ENCODE measurements around the gene YES1. TPM values are rescaled to one million over a fixed set of nuclear protein-coding genes. Genes with fewer than 3 reads are reported as not detected.

Gene YES1
- total and polyA plus RNA-seq, 2 of the 13 experiments (the other 11 are each of a cell fraction or from before 2014, with no cell fraction given): 17.2 to 70.8 TPM

DNA sequence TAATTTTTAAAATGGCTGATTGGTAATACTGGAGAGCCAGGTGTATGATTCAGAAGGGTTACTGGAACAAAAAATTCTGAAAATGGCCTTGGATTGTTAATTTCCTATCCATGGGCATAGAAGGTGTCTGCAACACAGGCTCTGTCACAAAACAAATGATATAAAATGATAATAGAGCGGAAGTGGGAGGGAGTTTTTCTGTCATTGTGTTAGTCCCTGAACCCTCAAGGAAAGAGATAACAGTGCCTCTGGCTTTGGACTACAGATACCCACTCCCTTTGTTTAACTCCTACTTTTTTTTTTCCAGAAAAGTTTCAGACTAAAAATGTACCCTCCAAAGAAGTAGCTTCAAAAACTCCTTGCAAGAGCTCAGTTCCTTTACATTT is 28.0 kb upstream of the YES1 start (continued):
- TF ChIP-seq, protein P1, sequence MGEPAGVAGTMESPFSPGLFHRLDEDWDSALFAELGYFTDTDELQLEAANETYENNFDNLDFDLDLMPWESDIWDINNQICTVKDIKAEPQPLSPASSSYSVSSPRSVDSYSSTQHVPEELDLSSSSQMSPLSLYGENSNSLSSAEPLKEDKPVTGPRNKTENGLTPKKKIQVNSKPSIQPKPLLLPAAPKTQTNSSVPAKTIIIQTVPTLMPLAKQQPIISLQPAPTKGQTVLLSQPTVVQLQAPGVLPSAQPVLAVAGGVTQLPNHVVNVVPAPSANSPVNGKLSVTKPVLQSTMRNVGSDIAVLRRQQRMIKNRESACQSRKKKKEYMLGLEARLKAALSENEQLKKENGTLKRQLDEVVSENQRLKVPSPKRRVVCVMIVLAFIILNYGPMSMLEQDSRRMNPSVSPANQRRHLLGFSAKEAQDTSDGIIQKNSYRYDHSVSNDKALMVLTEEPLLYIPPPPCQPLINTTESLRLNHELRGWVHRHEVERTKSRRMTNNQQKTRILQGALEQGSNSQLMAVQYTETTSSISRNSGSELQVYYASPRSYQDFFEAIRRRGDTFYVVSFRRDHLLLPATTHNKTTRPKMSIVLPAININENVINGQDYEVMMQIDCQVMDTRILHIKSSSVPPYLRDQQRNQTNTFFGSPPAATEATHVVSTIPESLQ (CRISPR knock-in tag; conservative IDR thresholded peaks at IDR 0.05): no peak

DNA sequence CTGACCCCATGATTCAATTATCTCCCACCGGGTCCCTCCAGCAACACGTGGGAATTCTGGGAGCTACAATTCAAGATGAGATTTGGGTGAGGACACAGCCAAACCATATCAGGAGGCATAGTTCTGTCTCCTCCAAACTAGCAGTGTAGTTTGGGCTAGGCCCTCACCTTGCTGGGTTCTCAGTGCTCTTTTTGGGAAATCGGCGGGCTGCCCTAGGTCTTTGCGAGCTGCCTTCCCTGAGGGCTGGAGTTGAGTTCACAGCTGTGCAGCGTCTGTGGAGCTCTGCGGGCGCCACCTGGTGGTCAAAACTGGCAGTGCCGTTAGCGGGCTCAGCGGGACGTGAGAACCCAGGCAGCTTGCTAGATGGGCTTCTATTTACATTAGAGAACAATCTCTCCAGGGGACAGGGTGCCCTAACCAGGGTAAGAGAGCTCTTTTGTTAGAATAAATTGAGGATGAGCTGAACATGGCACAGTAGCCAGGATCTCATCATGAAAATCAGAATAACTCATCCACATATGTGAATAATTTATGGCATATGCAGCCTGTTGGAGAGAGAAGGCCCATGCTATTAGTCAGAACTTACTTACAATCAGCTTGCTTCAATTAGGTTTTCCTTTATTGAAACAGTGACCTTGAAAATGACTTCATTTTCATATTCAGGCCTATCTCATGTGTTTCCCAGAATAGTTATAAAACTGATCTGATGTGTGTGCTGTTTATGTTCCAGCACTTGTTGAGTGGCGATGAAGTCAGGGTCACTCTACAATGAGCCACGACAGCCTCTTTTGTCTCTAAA is 27.4 kb upstream of the YES1 start:
- peak overlapping the region; percentile 25; the same call in 1 of the 2 replicates for H3K9ac ChIP-seq (ENCODE audit: insufficient read depth, low read depth, low read length)
- H4K20me1 ChIP-seq (ENCODE audit: insufficient read depth, low read length): no peaks in the 10 kb centered on the region
- ChIA-PET POLR2A (interaction anchor here (0.9 to 1.3 kb wide), 3 partner anchors 9 to 127 kb away, joined by 4 to 8 read pairs (median 5); no protein-coding TSS in a partner anchor), CTCF (ENCODE audit: low intra/inter-chr PET ratio, low total read pairs) (interaction anchor here (0.9 to 2.2 kb wide), 4 partner anchors 95 to 215 kb away, joined by 3 to 34 read pairs (median 6); partner anchors contain the start of gene ENOSF1)
- no peak overlapping the region for H3K27ac ChIP-seq (ENCODE audit: extremely low read length, insufficient read depth, low read length)
- H3K36me3 ChIP-seq (replicated peaks in 1 of 2; ENCODE audit: control insufficient read depth in 1 of 2, insufficient read depth in 2 of 2, low read length in 2 of 2): no peaks in the 10 kb centered on the region
- no peaks in the 10 kb centered on the region for H3K79me2 ChIP-seq (ENCODE audit: insufficient read depth, low read length)
- H3K4me2 ChIP-seq (ENCODE audit: low read depth, low read length): peak overlapping the region; percentile 90
- H3K4me3 ChIP-seq (replicated peaks in 1 of 3; ENCODE audit: insufficient read depth in 1 of 3, low read depth in 2 of 3, low read length in 3 of 3): peak overlapping the region; percentile 44 to 58 (median 46); a peak in 5 of 6 replicates
- no TSS peak for BruUV-seq (replicated peaks)
- H3K4me1 ChIP-seq (ENCODE audit: insufficient read depth, low read length): peaks cover 54% of the 10 kb centered on the region
- intact Hi-C loops (cut with micrococcal nuclease; ENCODE audit: unreplicated experiment): loop anchor here (10.0 kb wide), 1 partner anchor 185 kb away; the partner anchor contains the start of gene TYMS
- DNase-seq (ENCODE audit: low spot score) (peak; percentile 69), ATAC-seq (peak; percentile 96), FAIRE-seq (peak; percentile 65)
- WGBS (ENCODE audit: low lambda C conversion rate): 33% methylated on average over 3 of the region's 14 CpGs
- peak overlapping the region; percentile 71 for H2AFZ ChIP-seq (ENCODE audit: low read length)
- no peaks in the 10 kb centered on the region for H3K9me3 ChIP-seq (ENCODE audit: low read length)
- in situ Hi-C loops (cut with HindIII; ENCODE audit: extremely low pct_ligation_motif_present, low pct_unique_long_range_greater_than_20kb): loop anchor here (25.0 kb wide), 1 partner anchor 227 kb away; no protein-coding TSS in a partner anchor
- H3K27me3 ChIP-seq (ENCODE audit: control insufficient read depth in 1 of 2, insufficient read depth in 2 of 2, low read length in 2 of 2): 0 out of 5 replicates have a peak, but pooled peaks cover 0 to 3% of the 10 kb centered on the region in 2 experiments
- TF ChIP-seq, protein P2, sequence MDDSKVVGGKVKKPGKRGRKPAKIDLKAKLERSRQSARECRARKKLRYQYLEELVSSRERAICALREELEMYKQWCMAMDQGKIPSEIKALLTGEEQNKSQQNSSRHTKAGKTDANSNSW (CRISPR knock-in tag; IDR thresholded peaks at IDR 0.05; ENCODE audit: borderline replicate concordance): no peak
- TF ChIP-seq ZNF530 (CRISPR knock-in tag; IDR thresholded peaks at IDR 0.05; ENCODE audit: low read depth) (no peak), JUNB (CRISPR knock-in tag; IDR thresholded peaks at IDR 0.05; ENCODE audit: borderline replicate concordance) (no peak), ZFY (CRISPR knock-in tag; IDR thresholded peaks at IDR 0.05) (no peak), XRCC5 (optimal IDR thresholded peaks at IDR 0.05; ENCODE audit: low read length) (peak; percentile 79), PHF8 (CRISPR knock-in tag; IDR thresholded peaks at IDR 0.05) (peak; percentile 18; the same call in 1 of the 2 replicates), ZMYM4 (CRISPR knock-in tag; IDR thresholded peaks at IDR 0.05) (peak; percentile 56)
- TF ChIP-seq, protein P3, sequence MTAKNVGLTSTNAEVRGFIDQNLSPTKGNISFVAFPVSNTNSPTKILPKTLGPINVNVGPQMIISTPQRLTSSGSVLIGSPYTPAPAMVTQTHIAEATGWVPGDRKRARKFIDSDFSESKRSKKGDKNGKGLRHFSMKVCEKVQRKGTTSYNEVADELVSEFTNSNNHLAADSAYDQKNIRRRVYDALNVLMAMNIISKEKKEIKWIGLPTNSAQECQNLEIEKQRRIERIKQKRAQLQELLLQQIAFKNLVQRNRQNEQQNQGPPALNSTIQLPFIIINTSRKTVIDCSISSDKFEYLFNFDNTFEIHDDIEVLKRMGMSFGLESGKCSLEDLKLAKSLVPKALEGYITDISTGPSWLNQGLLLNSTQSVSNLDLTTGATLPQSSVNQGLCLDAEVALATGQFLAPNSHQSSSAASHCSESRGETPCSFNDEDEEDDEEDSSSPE (CRISPR knock-in tag; IDR thresholded peaks at IDR 0.05): peak; percentile 27; the same call in 1 of the 2 replicates
- TF ChIP-seq, protein P4, sequence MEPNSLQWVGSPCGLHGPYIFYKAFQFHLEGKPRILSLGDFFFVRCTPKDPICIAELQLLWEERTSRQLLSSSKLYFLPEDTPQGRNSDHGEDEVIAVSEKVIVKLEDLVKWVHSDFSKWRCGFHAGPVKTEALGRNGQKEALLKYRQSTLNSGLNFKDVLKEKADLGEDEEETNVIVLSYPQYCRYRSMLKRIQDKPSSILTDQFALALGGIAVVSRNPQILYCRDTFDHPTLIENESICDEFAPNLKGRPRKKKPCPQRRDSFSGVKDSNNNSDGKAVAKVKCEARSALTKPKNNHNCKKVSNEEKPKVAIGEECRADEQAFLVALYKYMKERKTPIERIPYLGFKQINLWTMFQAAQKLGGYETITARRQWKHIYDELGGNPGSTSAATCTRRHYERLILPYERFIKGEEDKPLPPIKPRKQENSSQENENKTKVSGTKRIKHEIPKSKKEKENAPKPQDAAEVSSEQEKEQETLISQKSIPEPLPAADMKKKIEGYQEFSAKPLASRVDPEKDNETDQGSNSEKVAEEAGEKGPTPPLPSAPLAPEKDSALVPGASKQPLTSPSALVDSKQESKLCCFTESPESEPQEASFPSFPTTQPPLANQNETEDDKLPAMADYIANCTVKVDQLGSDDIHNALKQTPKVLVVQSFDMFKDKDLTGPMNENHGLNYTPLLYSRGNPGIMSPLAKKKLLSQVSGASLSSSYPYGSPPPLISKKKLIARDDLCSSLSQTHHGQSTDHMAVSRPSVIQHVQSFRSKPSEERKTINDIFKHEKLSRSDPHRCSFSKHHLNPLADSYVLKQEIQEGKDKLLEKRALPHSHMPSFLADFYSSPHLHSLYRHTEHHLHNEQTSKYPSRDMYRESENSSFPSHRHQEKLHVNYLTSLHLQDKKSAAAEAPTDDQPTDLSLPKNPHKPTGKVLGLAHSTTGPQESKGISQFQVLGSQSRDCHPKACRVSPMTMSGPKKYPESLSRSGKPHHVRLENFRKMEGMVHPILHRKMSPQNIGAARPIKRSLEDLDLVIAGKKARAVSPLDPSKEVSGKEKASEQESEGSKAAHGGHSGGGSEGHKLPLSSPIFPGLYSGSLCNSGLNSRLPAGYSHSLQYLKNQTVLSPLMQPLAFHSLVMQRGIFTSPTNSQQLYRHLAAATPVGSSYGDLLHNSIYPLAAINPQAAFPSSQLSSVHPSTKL (CRISPR knock-in tag; IDR thresholded peaks at IDR 0.05): peak; percentile 28; the same call in 1 of the 2 replicates
- TF ChIP-seq, protein P5, sequence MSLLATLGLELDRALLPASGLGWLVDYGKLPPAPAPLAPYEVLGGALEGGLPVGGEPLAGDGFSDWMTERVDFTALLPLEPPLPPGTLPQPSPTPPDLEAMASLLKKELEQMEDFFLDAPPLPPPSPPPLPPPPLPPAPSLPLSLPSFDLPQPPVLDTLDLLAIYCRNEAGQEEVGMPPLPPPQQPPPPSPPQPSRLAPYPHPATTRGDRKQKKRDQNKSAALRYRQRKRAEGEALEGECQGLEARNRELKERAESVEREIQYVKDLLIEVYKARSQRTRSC (CRISPR knock-in tag; IDR thresholded peaks at IDR 0.05; ENCODE audit: low read depth): no peak

All from HepG2 (cell line).